GM12875 (cell line): ENCODE data around the gene PRICKLE3.
"Not testable (repeated sequence)": the region's sequence is repeated elsewhere in the genome, so short reads cannot be mapped to it uniquely, and the experiment has no call there.

Experiments
- H3K4me3 ChIP-seq: one replicate; pipeline ENCODE4 v1.5.1; 2011; ENCODE audit warnings: low read depth, low read length, control low read depth
- TF ChIP-seq, protein P1 (sequence below): IDR thresholded peaks from 2 replicates; pipeline ENCODE4 v1.5.1; 2011; ENCODE audit warnings: low read depth, mild to moderate bottlenecking, control low read depth, inconsistent platforms, low read length, moderate library complexity, borderline replicate concordance; ENCODE audit not compliant: insufficient read depth

Gene PRICKLE3

DNA sequence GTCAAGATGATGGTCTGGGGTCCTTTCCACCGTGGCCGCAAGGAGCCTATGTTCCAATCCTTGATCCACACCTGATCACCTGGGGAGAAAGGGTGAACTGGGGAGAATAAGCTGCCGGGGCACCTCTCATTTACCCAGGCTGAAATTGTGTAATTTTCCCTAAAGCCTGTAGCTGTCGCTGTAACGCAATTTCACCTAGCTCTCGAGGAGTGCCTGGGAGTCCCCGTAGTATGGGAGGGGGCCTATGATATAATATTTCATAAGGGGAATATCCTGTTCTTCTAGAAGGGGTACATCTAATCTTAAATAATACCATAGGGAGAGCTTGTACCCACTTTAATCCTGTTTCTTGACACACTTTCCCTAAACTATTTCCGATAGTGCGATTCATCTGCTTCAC is 43.9 kb downstream of the PRICKLE3 start:
- TF ChIP-seq, protein P1, sequence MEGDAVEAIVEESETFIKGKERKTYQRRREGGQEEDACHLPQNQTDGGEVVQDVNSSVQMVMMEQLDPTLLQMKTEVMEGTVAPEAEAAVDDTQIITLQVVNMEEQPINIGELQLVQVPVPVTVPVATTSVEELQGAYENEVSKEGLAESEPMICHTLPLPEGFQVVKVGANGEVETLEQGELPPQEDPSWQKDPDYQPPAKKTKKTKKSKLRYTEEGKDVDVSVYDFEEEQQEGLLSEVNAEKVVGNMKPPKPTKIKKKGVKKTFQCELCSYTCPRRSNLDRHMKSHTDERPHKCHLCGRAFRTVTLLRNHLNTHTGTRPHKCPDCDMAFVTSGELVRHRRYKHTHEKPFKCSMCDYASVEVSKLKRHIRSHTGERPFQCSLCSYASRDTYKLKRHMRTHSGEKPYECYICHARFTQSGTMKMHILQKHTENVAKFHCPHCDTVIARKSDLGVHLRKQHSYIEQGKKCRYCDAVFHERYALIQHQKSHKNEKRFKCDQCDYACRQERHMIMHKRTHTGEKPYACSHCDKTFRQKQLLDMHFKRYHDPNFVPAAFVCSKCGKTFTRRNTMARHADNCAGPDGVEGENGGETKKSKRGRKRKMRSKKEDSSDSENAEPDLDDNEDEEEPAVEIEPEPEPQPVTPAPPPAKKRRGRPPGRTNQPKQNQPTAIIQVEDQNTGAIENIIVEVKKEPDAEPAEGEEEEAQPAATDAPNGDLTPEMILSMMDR, result 0 out of 2 replicates have a peak, but pooled peaks have one; percentile 14
- H3K4me3 ChIP-seq, result not testable (repeated sequence)

DNA sequence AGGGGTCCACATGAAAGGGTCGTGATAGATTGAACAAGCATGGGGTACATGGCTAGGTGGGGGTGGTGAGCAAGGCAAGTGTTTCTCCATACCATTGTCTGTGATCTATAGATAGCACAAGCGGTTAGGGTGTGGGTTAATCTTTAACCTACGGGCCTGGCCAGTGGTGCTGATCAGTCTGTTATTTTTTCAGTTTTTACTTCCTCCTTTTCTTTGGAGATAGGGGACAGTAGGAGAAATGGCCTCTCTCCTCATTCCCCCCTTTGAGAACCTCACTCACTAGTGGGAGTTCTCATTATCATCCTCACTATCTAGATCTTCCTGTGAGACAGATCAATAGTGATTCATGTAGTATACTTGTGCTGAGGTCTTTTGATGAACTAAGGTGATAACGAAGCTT is 46.5 kb downstream of the PRICKLE3 start:
- TF ChIP-seq, protein P1, result no peak
- H3K4me3 ChIP-seq, result no peak overlapping the region

DNA sequence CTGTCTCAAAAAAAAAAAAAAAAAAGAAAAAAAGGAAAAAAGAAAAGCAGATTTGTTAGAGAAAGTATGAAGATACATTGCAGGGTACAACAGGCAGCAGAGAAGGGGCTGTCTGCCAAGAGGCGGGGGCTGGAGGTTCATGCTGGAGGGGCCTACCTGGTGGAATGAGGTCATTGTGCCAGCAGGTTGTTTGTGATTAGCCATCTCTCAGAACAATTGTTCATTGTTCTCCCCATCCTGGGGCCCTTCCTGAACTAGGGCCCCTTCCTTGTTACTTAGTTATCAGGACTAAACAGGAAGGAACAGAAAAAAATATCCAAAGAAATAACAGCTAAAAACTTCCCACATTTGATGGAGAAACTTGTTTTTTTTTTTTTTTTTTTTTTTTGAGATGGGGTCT is 48.7 kb downstream of the PRICKLE3 start:
- no peak overlapping the region for H3K4me3 ChIP-seq
- TF ChIP-seq, protein P1, result no peak

DNA sequence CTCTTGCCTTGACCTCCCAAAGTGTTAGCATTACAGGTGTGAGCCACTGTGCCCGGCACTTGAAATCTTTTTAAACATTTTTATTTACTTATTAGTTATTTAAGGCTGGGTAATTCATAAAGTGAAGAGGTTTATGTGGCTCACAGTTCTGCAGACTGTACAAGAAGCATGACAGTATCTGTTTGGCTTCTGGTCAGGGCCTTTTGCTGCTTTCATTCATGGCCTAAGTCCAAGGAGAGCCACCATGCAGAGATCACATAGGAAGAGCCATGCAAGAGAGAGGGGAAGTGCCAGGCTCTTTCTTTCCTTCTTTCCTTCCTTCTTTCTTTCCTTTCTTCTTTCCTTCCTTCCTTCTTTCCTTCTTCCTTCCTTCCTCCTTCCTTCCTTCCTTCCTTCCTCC is 52.4 kb downstream of the PRICKLE3 start:
- no peak overlapping the region for H3K4me3 ChIP-seq
- TF ChIP-seq, protein P1, result no peak

DNA sequence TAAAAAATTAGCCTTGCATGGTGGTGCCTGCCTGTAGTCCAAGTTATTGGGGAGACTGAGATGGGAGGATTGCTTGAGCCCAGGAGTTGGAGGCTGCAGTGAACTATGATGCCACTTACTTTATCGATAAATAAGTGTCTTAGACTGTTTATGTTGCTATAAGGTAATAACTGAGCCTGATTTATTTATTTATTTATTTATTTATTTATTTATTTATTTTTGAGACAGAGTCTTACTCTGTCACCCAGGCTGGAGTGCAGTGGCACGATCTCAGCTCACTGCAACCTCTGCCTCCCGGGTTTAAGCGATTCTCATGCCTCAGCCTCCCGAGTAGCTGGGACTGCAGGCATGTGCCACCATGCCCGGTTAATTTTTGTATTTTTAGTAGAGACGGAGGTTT is 53.9 kb downstream of the PRICKLE3 start:
- not testable (repeated sequence) for H3K4me3 ChIP-seq

DNA sequence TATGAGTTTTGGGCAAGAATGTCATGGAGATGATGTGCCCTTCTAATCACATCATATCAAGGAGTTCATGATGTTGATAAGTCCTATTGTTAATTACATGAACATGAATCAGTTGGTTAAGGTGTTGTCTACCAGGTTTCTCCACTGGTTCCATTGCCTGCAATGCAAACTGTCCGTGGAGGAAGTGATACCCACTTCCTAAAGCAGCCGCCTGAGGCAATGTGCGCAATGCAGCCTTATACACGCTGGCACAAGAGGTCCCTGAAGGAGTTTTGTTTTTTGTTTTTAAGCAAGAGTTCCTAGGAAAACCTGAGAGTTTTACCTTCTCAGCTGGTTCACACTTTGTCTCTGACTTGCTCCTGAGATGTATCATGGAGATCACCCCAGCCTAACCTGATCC is 56.7 kb downstream of the PRICKLE3 start:
- TF ChIP-seq, protein P1, result 0 out of 2 replicates have a peak, but pooled peaks have one; percentile 1
- no peak overlapping the region for H3K4me3 ChIP-seq

DNA sequence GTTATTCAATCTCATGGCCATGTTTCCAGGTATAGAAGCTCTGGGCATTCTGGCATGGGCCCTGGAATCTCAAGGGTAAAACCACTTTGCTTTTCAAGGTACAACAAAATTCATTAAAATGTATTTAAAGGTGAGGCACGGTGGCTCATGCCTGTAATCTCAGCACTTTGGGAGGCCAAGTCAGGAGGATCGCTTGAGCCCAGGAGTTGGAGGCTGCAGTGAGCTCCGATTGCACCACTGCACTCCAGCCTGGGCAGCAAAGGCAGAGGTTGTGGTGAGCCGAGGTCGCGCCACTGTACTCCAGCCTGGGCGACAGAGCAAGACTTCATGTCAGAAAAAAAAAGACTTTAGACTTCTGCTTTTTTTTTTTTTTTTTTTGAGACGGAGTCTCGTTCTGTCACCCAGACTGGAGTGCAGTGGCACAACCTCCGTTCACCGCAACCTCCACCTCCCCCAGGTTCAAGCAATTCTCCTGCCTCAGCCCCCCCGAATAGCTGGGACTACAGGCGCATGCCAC is 58.4 kb downstream of the PRICKLE3 start:
- not testable (repeated sequence) for H3K4me3 ChIP-seq
